Muscle layer of colon (tissue), 2 donors: Measurements from ENCODE around the gene BCL3.

Source experiments
- H3K27ac ChIP-seq: one replicate; pipeline ENCODE4 v1.7.0; 2013; ENCODE audit warnings: low read depth, mild to moderate bottlenecking, low read length, moderate library complexity
- H3K27me3 ChIP-seq, 2 donors: one replicate each; pipeline ENCODE4 v1.7.0; 2013; ENCODE audit warnings: low read length in 2 of 2, mild to moderate bottlenecking in 2 of 2; ENCODE audit not compliant: insufficient read depth in 2 of 2, control insufficient read depth in 1 of 2
- H3K36me3 ChIP-seq: one replicate; pipeline ENCODE4 v1.7.0; 2013; ENCODE audit warnings: mild to moderate bottlenecking, low read length; ENCODE audit not compliant: insufficient read depth
- H3K4me1 ChIP-seq: one replicate; pipeline ENCODE4 v1.7.0; 2013; ENCODE audit warnings: mild to moderate bottlenecking, low read length; ENCODE audit not compliant: insufficient read depth
- H3K4me3 ChIP-seq, 2 donors: one replicate each; pipeline ENCODE4 v1.7.0; 2013; ENCODE audit warnings: low read length in 2 of 2, low read depth in 1 of 2, mild to moderate bottlenecking in 1 of 2, moderate library complexity in 1 of 2
- H3K9ac ChIP-seq: one replicate; pipeline ENCODE4 v1.7.0; 2013; ENCODE audit warnings: low read length
- H3K9me3 ChIP-seq: one replicate; pipeline ENCODE4 v1.7.0; 2013; ENCODE audit warnings: mild to moderate bottlenecking, low read length
- donor health status: abdominal sarcoma.
- donor health status: Adenocarcinoma of cecum.

Gene BCL3

GRCh38 chr19:44753932-44754749 is 5.6 kb downstream of the BCL3 start:
- peak overlapping the region; percentile 93 for H3K27ac ChIP-seq
- H3K4me1 ChIP-seq, result peaks cover 70% of the 10 kb centered on the region
- H3K9ac ChIP-seq, result peak overlapping the region; percentile 61
- H3K9me3 ChIP-seq, result no peaks in the 10 kb centered on the region
- no peaks in the 10 kb centered on the region for H3K27me3 ChIP-seq
- peaks cover 15% of the 10 kb centered on the region for H3K36me3 ChIP-seq
- peak overlapping the region in 1 of 2 donors; percentile 63 for H3K4me3 ChIP-seq

DNA sequence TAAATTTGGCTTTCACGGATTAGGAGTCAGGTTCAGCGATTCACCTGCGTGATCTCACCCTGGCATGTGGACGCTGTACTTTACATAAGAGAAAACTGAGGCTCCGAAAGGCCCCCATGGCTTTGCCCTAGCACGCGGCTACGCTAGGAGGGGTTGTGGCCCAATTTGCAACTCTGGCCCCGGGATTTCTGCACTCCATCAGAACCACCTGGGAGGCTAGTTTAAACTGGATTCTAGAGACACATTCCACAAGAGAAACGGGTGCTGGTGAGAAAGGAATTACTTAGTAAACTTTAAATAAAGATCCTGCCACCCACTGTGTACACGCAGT is 6.2 kb downstream of the BCL3 start:
- Histone ChIP-seq H3K4me3 (no peak overlapping the region), H3K4me1 (peaks cover 64% of the 10 kb centered on the region), H3K27me3 (no peaks in the 10 kb centered on the region), H3K36me3 (peaks cover 21% of the 10 kb centered on the region), H3K9me3 (no peaks in the 10 kb centered on the region), H3K27ac (peak overlapping the region; percentile 93), H3K9ac (peak overlapping the region; percentile 61)

GRCh38 chr19:44755219-44755618 is 6.7 kb downstream of the BCL3 start:
- Histone ChIP-seq H3K9ac (no peak overlapping the region), H3K4me1 (peaks cover 59% of the 10 kb centered on the region), H3K36me3 (peaks cover 25% of the 10 kb centered on the region), H3K4me3 (no peak overlapping the region), H3K27me3 (no peaks in the 10 kb centered on the region), H3K9me3 (no peaks in the 10 kb centered on the region), H3K27ac (peak overlapping the region; percentile 93)

DNA sequence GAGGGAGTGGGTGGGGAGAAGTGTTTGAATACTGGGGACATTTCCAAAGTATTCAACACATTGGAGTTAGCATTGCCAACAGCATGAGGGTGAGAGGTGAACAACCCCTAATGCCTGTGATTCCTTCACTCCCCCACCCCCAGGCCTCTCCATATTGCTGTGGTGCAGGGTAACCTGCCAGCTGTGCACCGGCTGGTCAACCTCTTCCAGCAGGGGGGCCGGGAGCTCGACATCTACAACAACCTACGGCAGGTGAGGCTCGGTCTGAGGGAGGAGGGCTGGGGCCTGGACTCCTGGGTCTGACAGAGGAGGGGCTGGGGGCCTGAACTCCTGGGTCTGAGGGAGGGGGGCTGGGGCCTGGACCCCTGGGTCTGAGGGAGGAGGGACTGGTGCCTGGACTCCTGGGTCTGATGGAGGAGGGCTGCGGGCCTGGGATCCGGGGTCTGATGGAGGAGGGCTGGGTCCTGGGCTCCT is 7.6 kb downstream of the BCL3 start:
- Histone ChIP-seq H3K27me3 (no peaks in the 10 kb centered on the region), H3K9me3 (no peaks in the 10 kb centered on the region), H3K9ac (no peak overlapping the region), H3K4me1 (peaks cover 50% of the 10 kb centered on the region), H3K4me3 (no peak overlapping the region), H3K27ac (peak overlapping the region; percentile 93), H3K36me3 (peaks cover 24% of the 10 kb centered on the region)

- peak overlapping the region; percentile 61 to 70 for H3K4me3 ChIP-seq
- H3K9ac ChIP-seq, result peak overlapping the region; percentile 53
- peaks cover 47% of the 10 kb centered on the region for H3K4me1 ChIP-seq
- H3K27me3 ChIP-seq, result no peaks in the 10 kb centered on the region
- H3K36me3 ChIP-seq, result peaks cover 16% of the 10 kb centered on the region
- no peaks in the 10 kb centered on the region for H3K9me3 ChIP-seq
- H3K27ac ChIP-seq, result peak overlapping the region; percentile 93
These were observed 8.7 kb downstream of the BCL3 start for GRCh38 chr19:44757057-44757734.

- H3K27me3 ChIP-seq, result no peaks in the 10 kb centered on the region
- peak overlapping the region; percentile 61 to 70 for H3K4me3 ChIP-seq
- peak overlapping the region; percentile 53 for H3K9ac ChIP-seq
- no peaks in the 10 kb centered on the region for H3K9me3 ChIP-seq
- H3K4me1 ChIP-seq, result peaks cover 41% of the 10 kb centered on the region
- peaks cover 10% of the 10 kb centered on the region for H3K36me3 ChIP-seq
- peak overlapping the region; percentile 93 for H3K27ac ChIP-seq
These were observed 9.4 kb downstream of the BCL3 start for GRCh38 chr19:44757735-44758505.

DNA sequence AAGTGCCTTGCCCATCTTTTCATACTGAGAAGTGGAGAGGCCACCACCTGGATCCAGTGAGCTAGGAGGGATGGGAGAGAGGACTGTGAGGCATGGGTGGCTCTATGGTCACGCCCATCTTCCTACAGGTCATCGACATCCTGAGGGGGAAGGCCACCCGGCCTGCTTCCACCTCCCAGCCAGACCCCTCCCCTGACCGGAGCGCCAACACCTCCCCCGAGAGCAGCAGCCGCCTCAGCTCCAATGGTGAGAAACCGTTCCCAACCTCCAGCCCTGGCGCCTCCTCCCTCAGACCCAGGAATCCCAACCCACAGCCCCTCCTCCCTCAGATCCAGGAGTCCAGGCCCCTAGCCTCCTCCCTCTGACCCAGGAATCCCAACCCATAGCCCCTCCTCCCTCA is 10.1 kb downstream of the BCL3 start:
- H3K9ac ChIP-seq, result peak overlapping the region; percentile 44

DNA sequence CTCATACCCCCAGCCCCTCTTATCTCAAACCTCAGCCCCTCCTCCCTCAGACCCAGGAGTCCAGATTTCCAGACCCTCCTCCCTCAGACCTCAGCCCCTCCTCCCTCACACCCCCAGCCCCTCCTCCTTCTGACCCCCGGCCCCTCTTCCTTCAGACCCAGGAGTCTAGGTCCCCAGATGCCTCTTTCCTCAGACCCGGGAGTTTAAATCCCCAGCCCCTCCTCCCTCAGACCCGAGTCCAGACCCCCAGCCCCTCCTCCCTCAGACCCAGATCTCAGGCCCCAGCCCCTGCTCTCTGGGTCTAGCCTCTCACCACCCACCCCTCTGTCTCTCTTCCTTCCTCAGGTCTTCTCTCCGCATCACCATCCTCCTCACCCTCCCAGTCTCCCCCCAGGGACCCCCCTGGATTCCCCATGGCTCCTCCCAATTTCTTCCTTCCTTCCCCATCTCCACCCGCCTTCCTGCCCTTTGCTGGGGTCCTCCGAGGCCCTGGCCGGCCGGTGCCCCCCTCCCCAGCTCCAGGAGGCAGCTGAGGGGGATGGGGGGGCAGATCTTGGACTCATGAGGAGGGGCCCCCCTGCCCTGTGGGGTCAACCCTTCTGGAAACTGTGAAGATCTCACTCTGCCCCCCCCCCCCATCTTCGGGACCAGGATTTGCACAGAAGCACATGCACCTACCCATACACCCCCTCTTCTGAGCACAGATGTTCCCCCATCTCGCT is 10.7 kb downstream of the BCL3 start:
- Histone ChIP-seq H3K4me3 (no peak overlapping the region), H3K27me3 (no peaks in the 10 kb centered on the region), H3K27ac (no peak overlapping the region), H3K9me3 (no peaks in the 10 kb centered on the region), H3K9ac (no peak overlapping the region), H3K4me1 (peaks cover 34% of the 10 kb centered on the region), H3K36me3 (peaks cover 9% of the 10 kb centered on the region)

More for the DNA sequence above, 10.1 kb downstream of the BCL3 start:
- Histone ChIP-seq H3K36me3 (peaks cover 9% of the 10 kb centered on the region), H3K4me3 (peak overlapping the region; percentile 61 to 70), H3K9me3 (no peaks in the 10 kb centered on the region), H3K27me3 (no peaks in the 10 kb centered on the region), H3K4me1 (peaks cover 38% of the 10 kb centered on the region), H3K27ac (peak overlapping the region; percentile 93)

DNA sequence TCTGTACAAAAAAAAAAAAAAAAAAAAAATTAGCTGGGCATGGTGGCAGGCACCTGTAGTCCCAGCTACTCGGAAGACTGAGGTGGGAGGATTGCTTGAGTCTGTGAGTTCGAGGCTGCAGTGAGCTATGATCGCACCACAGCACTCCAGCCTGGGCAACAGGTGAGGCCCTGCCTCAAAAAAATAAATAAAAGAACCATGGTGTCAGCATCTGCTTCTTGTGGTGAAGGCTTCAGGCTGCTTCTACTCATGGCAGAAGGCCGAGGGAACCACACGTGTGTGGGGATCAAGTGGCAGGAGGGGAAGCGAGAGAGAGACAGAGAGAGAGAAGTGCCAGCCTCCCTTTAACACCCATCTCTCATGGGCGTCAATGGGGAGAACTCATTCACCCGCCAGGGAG is 13.5 kb downstream of the BCL3 start:
- Histone ChIP-seq H3K9ac (no peak overlapping the region), H3K4me3 (no peak overlapping the region), H3K9me3 (no peaks in the 10 kb centered on the region), H3K27ac (no peak overlapping the region), H3K36me3 (peaks cover 9% of the 10 kb centered on the region), H3K27me3 (no peaks in the 10 kb centered on the region), H3K4me1 (peaks cover 7% of the 10 kb centered on the region)

DNA sequence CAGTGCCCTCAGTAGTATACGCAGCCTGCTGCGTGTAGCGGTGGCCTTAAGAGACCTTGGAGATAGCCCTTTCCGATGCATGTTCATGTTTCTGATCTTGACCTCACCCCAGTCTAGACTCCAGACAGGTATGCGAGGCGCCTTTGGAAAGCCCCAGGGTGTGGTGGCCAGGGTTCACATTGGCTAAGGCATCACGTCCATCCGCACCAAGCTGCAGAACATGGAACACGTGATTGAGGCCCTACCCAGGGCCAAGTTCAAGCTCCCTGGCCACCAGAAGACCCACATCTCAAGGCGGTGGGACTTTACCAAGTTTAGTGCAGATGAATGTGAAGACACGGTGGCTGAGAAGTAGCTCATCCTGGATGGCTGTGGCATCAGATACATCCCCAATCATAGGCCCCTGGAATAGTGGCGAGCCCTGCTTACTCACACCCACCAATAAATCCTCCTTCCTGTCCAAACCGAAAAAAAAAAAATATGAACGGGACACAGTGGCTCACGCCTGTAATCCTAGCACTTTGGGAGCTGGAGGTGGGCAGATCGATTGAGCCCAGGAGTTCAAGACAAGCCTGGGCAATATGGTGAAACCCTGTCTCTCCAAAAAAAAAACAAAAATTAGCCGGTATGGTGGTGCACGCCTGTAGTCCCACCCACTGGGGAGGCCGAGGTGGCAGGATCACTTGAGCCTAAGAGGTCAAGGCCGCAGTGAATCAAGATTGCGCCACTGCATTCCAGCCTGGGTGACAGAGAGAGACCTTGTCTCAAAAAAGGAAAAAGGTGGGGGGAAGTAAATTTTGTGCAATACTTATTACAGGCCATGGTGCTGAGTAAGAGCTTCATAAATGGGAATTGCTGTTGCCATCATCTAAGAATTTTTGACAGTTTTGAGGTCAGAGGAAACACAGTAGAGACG is 16.8 kb downstream of the BCL3 start:
- no peak overlapping the region for H3K9ac ChIP-seq
- H3K9me3 ChIP-seq, result no peaks in the 10 kb centered on the region
- H3K36me3 ChIP-seq, result no peaks in the 10 kb centered on the region
- no peak overlapping the region for H3K4me3 ChIP-seq
- no peak overlapping the region for H3K27ac ChIP-seq
- no peaks in the 10 kb centered on the region for H3K4me1 ChIP-seq
- H3K27me3 ChIP-seq, result no peaks in the 10 kb centered on the region
